Activated naive CD4-positive, alpha-beta T cell treated with anti-CD3 and anti-CD28 coated beads for 36 hours (primary cell): ENCODE results near the gene ZKSCAN7. TPM values are rescaled to one million over a fixed set of nuclear protein-coding genes. Genes with fewer than 3 reads are reported as not detected.
"Not testable (repeated sequence)": the region's sequence is repeated elsewhere in the genome, so short reads cannot be mapped to it uniquely, and the experiment has no call there.

Experiments
- CTCF ChIA-PET: fragments of 350-600 bp; sonication (Branson Sonifier 250); formaldehyde crosslinking; loops from one replicate; lab custom pipeline; 2021; ENCODE audit warnings: antibody characterized with exemption; lab: Charles Lee
- DNase-seq: peaks from one replicate; pipeline ENCODE4 v3.0.0-alpha.2; 2020
- H3K27ac Mint-ChIP-seq: one replicate; pipeline ENCODE4 v1.8.0; 2021; ENCODE audit warnings: mild to moderate bottlenecking, mixed read lengths
- H3K27me3 Mint-ChIP-seq: one replicate; pipeline ENCODE4 v1.8.0; 2021; ENCODE audit warnings: low read depth, mixed read lengths
- H3K36me3 Mint-ChIP-seq: one replicate; pipeline ENCODE4 v1.8.0; 2021; ENCODE audit warnings: low read depth, mixed read lengths
- H3K4me1 Mint-ChIP-seq: one replicate; pipeline ENCODE4 v1.8.0; 2021; ENCODE audit warnings: low read depth, mixed read lengths
- H3K4me3 Mint-ChIP-seq: one replicate; pipeline ENCODE4 v1.8.0; 2021; ENCODE audit warnings: mild to moderate bottlenecking, moderate library complexity, mixed read lengths
- H3K9me3 Mint-ChIP-seq: one replicate; pipeline ENCODE4 v1.8.0; 2021; ENCODE audit warnings: mixed read lengths
- intact Hi-C: fragments of 100-400 bp; cut with micrococcal nuclease; formaldehyde crosslinking; loops from one replicate; pipeline ENCODE4 v1.15.1; 2023
- total RNA-seq, 2 experiments: library from RNA; stranded (reverse); gene quantifications; one replicate each; pipeline ENCODE4 v1.2.3, GENCODE V29; 2021

ZKSCAN7 gene
- total RNA-seq, 2 experiments from 2014 or later: 1.5 to 1.7 TPM

DNA sequence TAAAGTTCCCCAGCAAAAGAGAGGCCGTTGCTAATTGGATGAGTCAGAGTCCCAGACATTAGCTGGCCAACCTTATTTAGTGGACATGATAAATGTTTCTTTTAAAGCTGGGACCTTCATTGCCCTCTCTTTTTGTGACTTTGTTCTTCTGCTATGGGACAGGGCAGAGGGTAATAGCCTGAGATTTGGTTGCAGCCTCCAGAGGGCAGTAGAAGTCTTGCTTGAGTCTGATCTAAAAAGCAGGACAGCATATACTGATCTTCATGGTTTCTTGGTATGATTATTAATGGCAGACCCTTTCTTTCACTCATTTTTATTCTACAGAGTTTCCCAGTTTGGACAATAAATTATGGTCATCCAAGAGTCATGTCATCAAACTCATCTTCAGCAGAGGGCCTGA lies 25.1 kb upstream of the ZKSCAN7 start:
- CTCF ChIA-PET: interaction anchor here (0.6 to 1.5 kb wide), 4 partner anchors 11 to 385 kb away, joined by 3 to 4 read pairs (median 4); no protein-coding TSS in a partner anchor
- H3K36me3 Mint-ChIP-seq: no peaks in the 10 kb centered on the region
- DNase-seq: peak; percentile 44
- H3K4me1 Mint-ChIP-seq: no peaks in the 10 kb centered on the region
- no peak overlapping the region for H3K27ac Mint-ChIP-seq
- no peaks in the 10 kb centered on the region for H3K9me3 Mint-ChIP-seq
- H3K4me3 Mint-ChIP-seq: no peak overlapping the region
- intact Hi-C loops: loop anchor here (5.0 kb wide), 1 partner anchor 232 kb away; the partner anchor contains the start of genes KIAA1143 and KIF15
- H3K27me3 Mint-ChIP-seq: peaks cover 17% of the 10 kb centered on the region

DNA sequence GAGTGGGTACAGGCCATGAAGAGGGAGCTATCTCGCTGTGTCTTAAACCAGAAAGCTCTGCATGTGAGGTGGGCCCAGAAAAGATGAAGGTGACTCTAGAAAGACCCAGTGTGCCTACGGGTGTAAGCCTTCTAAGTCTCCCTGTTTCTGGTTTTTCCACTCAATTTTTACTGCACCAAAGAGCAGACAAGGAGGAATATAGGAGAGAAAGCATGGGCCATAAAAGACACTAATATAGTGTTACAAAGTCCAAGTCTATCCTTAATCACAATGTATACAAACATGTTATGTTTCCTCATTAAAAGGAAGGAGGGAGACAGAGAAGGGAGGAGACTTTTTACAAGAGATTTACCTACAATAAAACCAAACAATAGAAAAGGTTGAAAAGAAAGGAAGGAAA lies 24.1 kb upstream of the ZKSCAN7 start:
- no peak overlapping the region for H3K4me3 Mint-ChIP-seq
- no peaks in the 10 kb centered on the region for H3K9me3 Mint-ChIP-seq
- H3K36me3 Mint-ChIP-seq: no peaks in the 10 kb centered on the region
- no peak for DNase-seq
- H3K27ac Mint-ChIP-seq: no peak overlapping the region
- CTCF ChIA-PET: interaction anchor here (0.7 kb wide), 1 partner anchor 460 kb away, joined by 5 read pairs; no protein-coding TSS in a partner anchor
- peaks cover 20% of the 10 kb centered on the region for H3K27me3 Mint-ChIP-seq
- no peaks in the 10 kb centered on the region for H3K4me1 Mint-ChIP-seq
- intact Hi-C loops: loop anchor here (5.0 kb wide), 1 partner anchor 231 kb away; the partner anchor contains the start of genes KIAA1143 and KIF15

- CTCF ChIA-PET: interaction anchor here (0.5 to 2.9 kb wide), 2 partner anchors 18 to 380 kb away, joined by 4 to 35 read pairs; no protein-coding TSS in a partner anchor
- H3K9me3 Mint-ChIP-seq, DNase-seq, H3K4me1 Mint-ChIP-seq, H3K36me3 Mint-ChIP-seq, H3K27ac Mint-ChIP-seq, H3K4me3 Mint-ChIP-seq: not testable (repeated sequence)
- intact Hi-C loops: loop anchor here (5.0 kb wide), 1 partner anchor 228 kb away; the partner anchor contains the start of genes KIAA1143 and KIF15
- H3K27me3 Mint-ChIP-seq: peaks cover 35% of the 10 kb centered on the region
These were observed 20.3 kb upstream of the ZKSCAN7 start for GRCh38 chr3:44534659-44535058.

DNA sequence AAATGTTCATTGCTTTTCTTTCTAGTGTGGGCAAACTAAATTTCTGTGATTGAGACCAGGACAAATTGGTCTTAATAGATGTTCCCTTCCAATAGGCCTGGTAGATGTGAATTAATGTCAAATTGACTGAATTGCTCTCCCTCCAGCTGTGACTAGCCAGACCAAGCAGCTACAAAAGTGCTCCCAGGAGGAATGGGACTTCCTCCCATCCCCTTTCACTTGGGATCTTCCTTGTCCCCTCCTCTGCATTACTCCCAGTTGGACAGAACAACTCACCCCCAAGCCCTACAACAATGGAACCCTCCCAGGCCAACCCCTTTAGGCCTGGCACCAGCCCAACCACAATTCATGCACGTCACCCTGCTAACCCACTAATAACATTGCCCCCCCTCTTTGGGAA lies 19.6 kb upstream of the ZKSCAN7 start:
- DNase-seq: no peak
- intact Hi-C loops: no loop called here
- H3K4me1 Mint-ChIP-seq: no peaks in the 10 kb centered on the region
- H3K9me3 Mint-ChIP-seq: no peaks in the 10 kb centered on the region
- no peak overlapping the region for H3K4me3 Mint-ChIP-seq
- H3K27ac Mint-ChIP-seq: no peak overlapping the region
- H3K27me3 Mint-ChIP-seq: peaks cover 31% of the 10 kb centered on the region
- no peaks in the 10 kb centered on the region for H3K36me3 Mint-ChIP-seq
- CTCF ChIA-PET: no interaction called here

DNA sequence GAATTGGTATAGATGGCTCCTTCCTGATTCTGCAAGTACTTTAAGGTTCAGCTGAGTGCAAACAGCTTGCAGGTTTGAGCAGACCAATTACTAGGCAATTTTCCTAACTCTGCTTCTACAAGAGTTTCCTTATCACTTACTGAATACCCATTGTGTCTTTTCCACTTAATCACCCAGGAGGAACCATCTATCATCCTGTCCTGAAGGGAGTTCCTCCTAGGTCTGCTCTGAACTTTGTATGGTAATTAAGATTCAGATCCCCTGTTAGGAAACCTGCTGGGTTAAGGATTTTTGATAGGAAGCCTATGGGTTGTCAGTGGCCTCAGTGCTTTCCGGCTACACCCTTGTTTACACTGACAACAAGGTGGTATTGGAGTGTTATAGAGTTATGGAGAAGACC lies 10.2 kb upstream of the ZKSCAN7 start:
- H3K4me1 Mint-ChIP-seq, H3K27me3 Mint-ChIP-seq, H3K4me3 Mint-ChIP-seq, H3K27ac Mint-ChIP-seq, H3K9me3 Mint-ChIP-seq, DNase-seq, H3K36me3 Mint-ChIP-seq, intact Hi-C loops, CTCF ChIA-PET: not testable (repeated sequence)

DNA sequence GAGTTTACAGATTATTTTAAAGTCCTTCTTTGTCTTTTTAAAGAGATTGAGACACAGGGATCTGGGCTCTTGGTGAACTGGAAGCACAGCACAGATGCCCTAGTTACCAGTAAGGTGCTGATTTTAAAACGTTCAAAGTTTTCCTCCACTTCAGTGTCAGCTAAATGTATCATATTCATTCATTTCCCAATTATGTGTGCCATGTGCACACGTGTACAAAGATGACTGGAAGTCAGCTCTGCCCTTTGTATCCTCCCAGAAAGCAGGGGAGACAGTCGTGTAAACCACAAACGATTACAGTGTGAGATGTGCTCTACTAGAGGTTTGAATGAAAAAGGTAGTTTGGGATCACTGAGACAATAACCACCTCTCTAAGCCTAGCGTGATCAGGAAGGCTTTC lies 730 bp downstream of the ZKSCAN7 start:
- H3K9me3 Mint-ChIP-seq: no peaks in the 10 kb centered on the region
- intact Hi-C loops: loop anchor here (1.0 to 5.0 kb wide), 3 partner anchors 72 to 307 kb away; partner anchors contain the start of genes TCAIM and ZNF197
- H3K4me3 Mint-ChIP-seq: peak overlapping the region; percentile 82
- CTCF ChIA-PET: interaction anchor here (0.7 kb wide), 1 partner anchor 13 kb away, joined by 3 read pairs; no protein-coding TSS in a partner anchor
- peaks cover 20% of the 10 kb centered on the region for H3K36me3 Mint-ChIP-seq
- H3K4me1 Mint-ChIP-seq: peaks cover 12% of the 10 kb centered on the region
- peak overlapping the region; percentile 1 for H3K27ac Mint-ChIP-seq
- peaks cover 6% of the 10 kb centered on the region for H3K27me3 Mint-ChIP-seq
- peak; percentile 23 for DNase-seq

- CTCF ChIA-PET: interaction anchor here (1.1 kb wide), 1 partner anchor 24 kb away, joined by 3 read pairs; no protein-coding TSS in a partner anchor
- Mint-ChIP-seq H3K27me3 (no peaks in the 10 kb centered on the region), H3K4me3 (no peak overlapping the region), H3K9me3 (peaks cover 8% of the 10 kb centered on the region), H3K27ac (no peak overlapping the region), H3K36me3 (peaks cover 34% of the 10 kb centered on the region), H3K4me1 (peaks cover 12% of the 10 kb centered on the region)
- intact Hi-C loops: loop anchor here (5.0 kb wide), 1 partner anchor 70 kb away; the partner anchor contains the start of gene ZNF197
- no peak for DNase-seq
These were observed 2.1 kb downstream of the ZKSCAN7 start for GRCh38 chr3:44557074-44557473.

DNA sequence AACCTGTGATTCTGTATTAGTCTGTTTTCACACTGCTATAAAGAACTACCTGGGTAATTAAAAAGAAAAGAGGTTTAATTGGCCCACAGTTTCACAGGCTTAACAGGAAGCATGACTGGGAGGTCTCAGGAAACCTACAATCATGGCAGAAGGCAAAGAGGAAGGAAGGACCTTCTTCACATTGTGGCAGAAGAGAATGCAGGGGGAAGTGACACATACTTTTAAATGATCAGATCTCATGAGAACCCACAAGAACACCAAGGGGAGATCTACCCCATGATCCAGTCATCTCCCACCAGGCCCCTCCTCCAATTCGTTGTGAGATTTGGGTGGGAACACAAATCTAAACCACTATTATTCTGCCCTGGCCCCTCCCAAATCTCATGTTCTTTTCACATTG lies 6.1 kb downstream of the ZKSCAN7 start:
- Mint-ChIP-seq H3K9me3 (peaks cover 16% of the 10 kb centered on the region), H3K27ac (no peak overlapping the region), H3K36me3 (peaks cover 48% of the 10 kb centered on the region), H3K4me3 (no peak overlapping the region), H3K4me1 (peaks cover under 1% of the 10 kb centered on the region), H3K27me3 (no peaks in the 10 kb centered on the region)
- intact Hi-C loops: no loop called here
- CTCF ChIA-PET: no interaction called here
- DNase-seq: no peak

GRCh38 chr3:44562147-44562546 lies 7.2 kb downstream of the ZKSCAN7 start:
- CTCF ChIA-PET: no interaction called here
- H3K36me3 Mint-ChIP-seq: peaks cover 53% of the 10 kb centered on the region
- H3K4me3 Mint-ChIP-seq: no peak overlapping the region
- no peaks in the 10 kb centered on the region for H3K27me3 Mint-ChIP-seq
- H3K27ac Mint-ChIP-seq: no peak overlapping the region
- intact Hi-C loops: no loop called here
- no peaks in the 10 kb centered on the region for H3K4me1 Mint-ChIP-seq
- H3K9me3 Mint-ChIP-seq: peaks cover 24% of the 10 kb centered on the region
- DNase-seq: no peak

DNA sequence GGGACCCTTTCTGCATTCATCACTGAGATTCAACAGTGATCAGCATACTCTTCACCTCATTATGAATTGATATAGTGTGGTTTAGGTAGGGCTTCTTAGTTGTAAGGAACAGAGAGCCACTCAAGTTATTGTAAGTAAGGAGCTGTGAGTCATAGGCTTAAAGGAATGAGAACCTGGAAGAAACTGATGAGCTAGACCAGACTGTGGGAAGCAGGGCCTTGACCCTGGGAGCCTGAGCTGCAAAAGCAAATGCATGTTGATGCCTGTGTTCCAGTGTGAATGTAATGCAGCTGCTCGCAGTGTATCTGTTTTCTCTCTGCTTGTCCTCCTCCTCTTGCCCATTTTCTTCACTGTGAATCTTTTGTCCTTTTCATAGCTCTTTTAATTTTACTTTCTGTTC lies 13.6 kb downstream of the ZKSCAN7 start:
- DNase-seq: no peak
- peaks cover 58% of the 10 kb centered on the region for H3K9me3 Mint-ChIP-seq
- H3K27me3 Mint-ChIP-seq: no peaks in the 10 kb centered on the region
- no peaks in the 10 kb centered on the region for H3K4me1 Mint-ChIP-seq
- CTCF ChIA-PET: interaction anchor here (0.6 kb wide), 1 partner anchor 13 kb away, joined by 3 read pairs; no protein-coding TSS in a partner anchor
- intact Hi-C loops: no loop called here
- H3K4me3 Mint-ChIP-seq: no peak overlapping the region
- peaks cover 67% of the 10 kb centered on the region for H3K36me3 Mint-ChIP-seq
- no peak overlapping the region for H3K27ac Mint-ChIP-seq

DNA sequence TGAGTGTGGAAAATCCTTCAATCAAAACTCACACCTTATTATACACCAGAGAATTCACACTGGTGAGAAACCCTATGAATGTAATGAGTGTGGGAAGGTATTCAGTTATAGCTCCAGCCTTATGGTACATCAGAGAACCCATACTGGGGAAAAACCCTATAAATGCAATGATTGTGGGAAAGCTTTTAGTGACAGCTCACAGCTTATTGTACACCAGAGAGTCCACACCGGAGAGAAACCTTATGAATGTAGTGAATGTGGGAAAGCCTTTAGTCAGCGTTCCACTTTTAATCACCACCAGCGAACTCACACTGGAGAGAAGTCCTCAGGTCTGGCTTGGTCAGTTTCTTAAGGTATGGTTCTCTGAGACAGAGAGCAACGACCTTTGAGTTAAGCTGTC lies 16.0 kb downstream of the ZKSCAN7 start:
- no peaks in the 10 kb centered on the region for H3K4me1 Mint-ChIP-seq
- H3K9me3 Mint-ChIP-seq: peaks cover 57% of the 10 kb centered on the region
- no peak overlapping the region for H3K4me3 Mint-ChIP-seq
- CTCF ChIA-PET: no interaction called here
- intact Hi-C loops: no loop called here
- peaks cover 60% of the 10 kb centered on the region for H3K36me3 Mint-ChIP-seq
- DNase-seq: no peak
- H3K27ac Mint-ChIP-seq: no peak overlapping the region
- H3K27me3 Mint-ChIP-seq: no peaks in the 10 kb centered on the region

- intact Hi-C loops: no loop called here
- CTCF ChIA-PET: interaction anchor here (0.6 to 0.7 kb wide), 2 partner anchors 71 to 246 kb away, joined by 3 read pairs; no protein-coding TSS in a partner anchor
- Mint-ChIP-seq H3K27ac (no peak overlapping the region), H3K27me3 (peaks cover under 1% of the 10 kb centered on the region), H3K4me3 (no peak overlapping the region), H3K4me1 (no peaks in the 10 kb centered on the region), H3K36me3 (peaks cover 44% of the 10 kb centered on the region), H3K9me3 (peaks cover 29% of the 10 kb centered on the region)
- no peak for DNase-seq
These were observed 21.6 kb downstream of the ZKSCAN7 start for GRCh38 chr3:44576613-44577012.

DNA sequence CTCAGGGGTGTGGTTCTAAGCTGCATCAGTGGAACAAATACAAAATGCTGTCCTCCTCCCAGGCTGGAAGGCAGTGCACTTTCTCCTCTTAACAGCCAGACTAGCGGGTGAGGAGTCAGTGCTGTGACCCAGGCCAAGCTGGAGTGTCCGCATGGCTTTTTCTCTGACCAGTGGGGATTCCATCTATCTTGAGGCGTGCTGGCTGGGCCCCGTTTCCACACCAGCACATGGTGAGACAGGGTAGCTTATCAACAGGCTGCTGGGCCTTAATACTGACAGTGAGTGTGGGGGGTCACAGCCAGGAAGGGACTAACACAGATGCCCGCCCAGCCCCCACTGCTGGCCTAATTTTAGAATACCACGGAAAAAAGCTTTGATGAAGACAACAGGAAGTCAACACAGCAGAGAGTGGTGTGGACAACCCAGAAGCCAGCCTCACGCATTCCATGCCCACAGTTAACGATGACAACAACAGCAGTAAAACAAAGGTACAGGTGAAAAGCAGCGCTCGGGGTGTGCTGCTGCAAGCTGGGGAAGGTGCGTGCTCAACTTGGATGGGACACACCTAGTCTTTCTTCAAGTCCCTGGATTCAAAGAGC lies 22.5 kb downstream of the ZKSCAN7 start:
- CTCF ChIA-PET, intact Hi-C loops, H3K4me3 Mint-ChIP-seq, H3K27me3 Mint-ChIP-seq, H3K27ac Mint-ChIP-seq, H3K4me1 Mint-ChIP-seq, DNase-seq: not testable (repeated sequence)
- H3K36me3 Mint-ChIP-seq: peaks cover 36% of the 10 kb centered on the region
- H3K9me3 Mint-ChIP-seq: peaks cover 22% of the 10 kb centered on the region
